GM12878 (cell line): ENCODE measurements around the gene TPM4. TPM values are rescaled to one million over a fixed set of nuclear protein-coding genes. Genes with fewer than 3 reads are reported as not detected.

ENCODE experiments used
- BACH1 ChIP-seq: fragments of 450-650 bp; IDR thresholded peaks from 2 replicates; pipeline ENCODE4 v1.6.1; 2017; ENCODE audit warnings: mild to moderate bottlenecking, borderline replicate concordance
- CUX1 ChIP-seq: IDR thresholded peaks from 2 replicates; pipeline ENCODE4 v1.6.1; 2012; ENCODE audit warnings: improper control_type of control experiment, low read depth, low read length; ENCODE audit not compliant: insufficient replicate concordance
- FOS ChIP-seq: IDR thresholded peaks from 3 replicates; pipeline ENCODE4 v1.6.1; 2011; ENCODE audit warnings: borderline replicate concordance; ENCODE audit not compliant: insufficient read length; ENCODE audit errors: extremely low read depth
- MEF2A ChIP-seq: IDR thresholded peaks from 2 replicates; pipeline ENCODE4 v1.6.1; 2011; ENCODE audit warnings: low read depth, mild to moderate bottlenecking, low read length, moderate library complexity; ENCODE audit not compliant: insufficient read depth
- RFX5 ChIP-seq: IDR thresholded peaks from 2 replicates; pipeline ENCODE4 v1.6.1; 2011; ENCODE audit warnings: low read depth, low read length, improper control_type of control experiment
- USF1 ChIP-seq: IDR thresholded peaks from 2 replicates; pipeline ENCODE4 v1.6.1; 2011; ENCODE audit warnings: borderline replicate concordance, low read depth, mild to moderate bottlenecking, moderate library complexity, mixed read lengths, low read length; ENCODE audit not compliant: insufficient read depth; ENCODE audit errors: extremely low read length
- YY1 ChIP-seq: IDR thresholded peaks from 2 replicates; pipeline ENCODE4 v1.6.1; 2011; ENCODE audit warnings: low read depth, mild to moderate bottlenecking, low read length
- ZBTB33 ChIP-seq: fragments of 450-650 bp; IDR thresholded peaks from 2 replicates; pipeline ENCODE4 v1.6.1; 2017; ENCODE audit warnings: mild to moderate bottlenecking
- polyA plus RNA-seq, 11 experiments: library from polyadenylated mRNA; depleted of rRNA in 4 of 11; unstranded in 6 of 11; stranded (reverse) in 5 of 11; fragments of >200 nt; fragmentation: Nextera tagmentation in 4 of 11; fragmentation: Illumina TruSeq in 1 of 11; extraction: Ambion mirVana in 4 of 11; extraction: Trizol in 1 of 11; gene quantifications; 1 replicate in 1 of 11; 2 replicates in 10 of 11; pipeline versions ENCODE4 v1.2.1 to v1.2.3, GENCODE V29; 2011 to 2016; ENCODE audit warnings: inconsistent platforms in 2 of 11, missing spikeins in 2 of 11, low read depth in 1 of 11
- total RNA-seq, 4 experiments: library from RNA; depleted of rRNA in 3 of 4; stranded (reverse); fragments of >200 nt in 3 of 4; fragmentation: Illumina TruSeq in 1 of 4; extraction: Trizol in 1 of 4; gene quantifications; 2 replicates each; pipeline versions ENCODE4 v1.2.1 to v1.2.3, GENCODE V29; 2013 to 2021
- TF ChIP-seq, protein P1 (sequence below): fragments of 450-650 bp; formaldehyde crosslinking; IDR thresholded peaks from 2 replicates; pipeline ENCODE4 v1.4.0; 2022; ENCODE audit warnings: mild to moderate bottlenecking, moderate library complexity
- TF ChIP-seq, protein P2 (sequence below): fragments of 450-650 bp; IDR thresholded peaks from 2 replicates; pipeline ENCODE4 v1.6.1; 2017; ENCODE audit warnings: borderline replicate concordance

TPM4 gene
- total and polyA plus RNA-seq, 10 of the 15 experiments (the other 5 are each of a cell fraction or from before 2014, with no cell fraction given) = 183 to 620 (median 407) TPM

- TF ChIP-seq, protein P1, sequence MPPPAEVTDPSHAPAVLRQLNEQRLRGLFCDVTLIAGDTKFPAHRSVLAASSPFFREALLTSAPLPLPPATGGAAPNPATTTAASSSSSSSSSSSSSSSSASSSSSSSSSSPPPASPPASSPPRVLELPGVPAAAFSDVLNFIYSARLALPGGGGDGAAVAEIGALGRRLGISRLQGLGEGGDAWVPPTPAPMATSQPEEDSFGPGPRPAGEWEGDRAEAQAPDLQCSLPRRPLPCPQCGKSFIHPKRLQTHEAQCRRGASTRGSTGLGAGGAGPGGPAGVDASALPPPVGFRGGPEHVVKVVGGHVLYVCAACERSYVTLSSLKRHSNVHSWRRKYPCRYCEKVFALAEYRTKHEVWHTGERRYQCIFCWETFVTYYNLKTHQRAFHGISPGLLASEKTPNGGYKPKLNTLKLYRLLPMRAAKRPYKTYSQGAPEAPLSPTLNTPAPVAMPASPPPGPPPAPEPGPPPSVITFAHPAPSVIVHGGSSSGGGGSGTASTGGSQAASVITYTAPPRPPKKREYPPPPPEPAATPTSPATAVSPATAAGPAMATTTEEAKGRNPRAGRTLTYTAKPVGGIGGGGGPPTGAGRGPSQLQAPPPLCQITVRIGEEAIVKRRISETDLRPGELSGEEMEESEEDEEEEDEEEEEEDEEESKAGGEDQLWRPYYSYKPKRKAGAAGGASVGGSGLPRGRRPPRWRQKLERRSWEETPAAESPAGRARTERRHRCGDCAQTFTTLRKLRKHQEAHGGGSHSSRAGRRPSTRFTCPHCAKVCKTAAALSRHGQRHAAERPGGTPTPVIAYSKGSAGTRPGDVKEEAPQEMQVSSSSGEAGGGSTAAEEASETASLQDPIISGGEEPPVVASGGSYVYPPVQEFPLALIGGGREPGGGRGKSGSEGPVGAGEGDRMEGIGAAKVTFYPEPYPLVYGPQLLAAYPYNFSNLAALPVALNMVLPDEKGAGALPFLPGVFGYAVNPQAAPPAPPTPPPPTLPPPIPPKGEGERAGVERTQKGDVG (CRISPR knock-in tag) = peak; percentile 69; the same call in 1 of the 2 replicates
- TF ChIP-seq MEF2A (0 out of 2 replicates have a peak, but pooled peaks have one; percentile 2), YY1 (no peak), RFX5 (no peak), CUX1 (no peak), FOS (no peak), BACH1 (no peak; the same call in 1 of the 2 replicates), ZBTB33 (no peak), USF1 (no peak)
- TF ChIP-seq, protein P2, sequence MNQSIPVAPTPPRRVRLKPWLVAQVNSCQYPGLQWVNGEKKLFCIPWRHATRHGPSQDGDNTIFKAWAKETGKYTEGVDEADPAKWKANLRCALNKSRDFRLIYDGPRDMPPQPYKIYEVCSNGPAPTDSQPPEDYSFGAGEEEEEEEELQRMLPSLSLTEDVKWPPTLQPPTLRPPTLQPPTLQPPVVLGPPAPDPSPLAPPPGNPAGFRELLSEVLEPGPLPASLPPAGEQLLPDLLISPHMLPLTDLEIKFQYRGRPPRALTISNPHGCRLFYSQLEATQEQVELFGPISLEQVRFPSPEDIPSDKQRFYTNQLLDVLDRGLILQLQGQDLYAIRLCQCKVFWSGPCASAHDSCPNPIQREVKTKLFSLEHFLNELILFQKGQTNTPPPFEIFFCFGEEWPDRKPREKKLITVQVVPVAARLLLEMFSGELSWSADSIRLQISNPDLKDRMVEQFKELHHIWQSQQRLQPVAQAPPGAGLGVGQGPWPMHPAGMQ = no peak
These were observed 2.7 kb downstream of the TPM4 start (continued) for GRCh38 chr19:16078759-16079707.
